HG02759 (cell line): ENCODE results near the gene THOP1.

Experiments used
- ATAC-seq: cut with Tn5 transposase; IDR thresholded peaks from one replicate; pipeline ENCODE4 v1.9.1; 2021; ENCODE audit warnings: mild to moderate bottlenecking, moderate library complexity; ENCODE audit not compliant: unreplicated experiment

THOP1 gene

GRCh38 chr19:2850256-2850925 is 65.1 kb downstream of the THOP1 start:
- no peak for ATAC-seq

GRCh38 chr19:2852598-2852997 is 67.3 kb downstream of the THOP1 start:
- no peak for ATAC-seq

GRCh38 chr19:2853015-2853606 is 67.8 kb downstream of the THOP1 start:
- no peak for ATAC-seq

GRCh38 chr19:2854849-2855248 is 69.5 kb downstream of the THOP1 start:
- ATAC-seq, result no peak

- ATAC-seq, result no peak
These were observed 71.3 kb downstream of the THOP1 start for GRCh38 chr19:2856457-2857050.

GRCh38 chr19:2858864-2859263 is 73.6 kb downstream of the THOP1 start:
- ATAC-seq, result no peak

- no peak for ATAC-seq
These were observed 78.5 kb downstream of the THOP1 start for GRCh38 chr19:2863816-2864215.
